Natural killer cell treated with Interleukin-12 subunit alpha and Interleukin-12 subunit beta and Interleukin-15 and Interleukin-18, amount 100 ng/mL, for 72 hours (primary cell): Measurements from ENCODE around the gene DENND1A. TPM values are rescaled to one million over a fixed set of nuclear protein-coding genes. Genes with fewer than 3 reads are reported as not detected.

ENCODE experiments used
- ATAC-seq, 2 donors: fragments of 150-1000 bp; cut with Tn5 transposase in 1 of 2; sonication (Bioruptor Pico), chemical (Tn5 transposase) in 1 of 2; 2 replicates each; pipeline ENCODE4 v1.10.0; 2021
- DNase-seq: peaks from one replicate; pipeline ENCODE4 v3.0.0; 2022; ENCODE audit warnings: low spot score
- H3K27ac Mint-ChIP-seq, 2 donors: 1 replicate in 1 of 2; 2 replicates in 1 of 2; pipeline ENCODE4 v1.8.0; 2022; ENCODE audit warnings: mixed read lengths in 2 of 2, mild to moderate bottlenecking in 1 of 2, moderate library complexity in 1 of 2
- H3K27me3 Mint-ChIP-seq, 2 donors: 1 replicate in 1 of 2; 2 replicates in 1 of 2; pipeline ENCODE4 v1.8.0; 2022; ENCODE audit warnings: mixed read lengths in 2 of 2
- H3K36me3 Mint-ChIP-seq: one replicate; pipeline ENCODE4 v1.8.0; 2022; ENCODE audit warnings: mixed read lengths
- H3K4me1 Mint-ChIP-seq, 2 donors: 1 replicate in 1 of 2; 2 replicates in 1 of 2; pipeline ENCODE4 v1.8.0; 2022; ENCODE audit warnings: low read depth in 2 of 2, mixed read lengths in 2 of 2, mild to moderate bottlenecking in 1 of 2
- H3K4me3 Mint-ChIP-seq: one replicate; pipeline ENCODE4 v1.8.0; 2022; ENCODE audit warnings: mixed read lengths
- H3K9me3 Mint-ChIP-seq: 2 replicates; pipeline ENCODE4 v1.8.0; 2022; ENCODE audit warnings: mixed read lengths
- total RNA-seq, 2 donors: library from RNA; stranded (reverse); gene quantifications; one replicate each; pipeline ENCODE4 v1.2.3, GENCODE V29; 2022

DENND1A gene
- total RNA-seq, 2 donors from 2014 or later, result 24.6 to 28.8 TPM

DNA sequence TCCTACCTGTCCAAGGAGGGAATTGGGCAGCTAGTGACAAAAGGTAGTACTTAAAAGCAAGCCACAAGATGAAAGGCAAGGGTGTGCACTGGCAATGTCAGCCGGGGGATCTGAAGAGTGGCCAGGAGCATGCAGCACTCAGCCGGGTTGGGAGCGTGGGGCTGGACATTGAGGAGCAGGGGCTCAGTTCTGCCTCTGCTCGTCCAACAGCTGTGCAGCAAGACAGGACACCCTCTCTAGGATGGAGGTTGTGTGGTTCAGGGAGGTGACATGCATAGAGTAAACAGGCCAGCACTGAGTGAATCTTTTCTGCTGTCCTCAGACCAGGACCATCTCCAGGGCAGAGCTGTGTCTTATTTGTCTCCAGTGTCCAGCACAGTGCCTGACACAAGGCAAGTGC lies 338.6 kb downstream of the DENND1A start:
- Mint-ChIP-seq H3K36me3 (peaks cover 9% of the 10 kb centered on the region), H3K4me3 (no peak overlapping the region), H3K27me3 (no peaks in the 10 kb centered on the region), H3K9me3 (no peaks in the 10 kb centered on the region), H3K4me1 (peaks cover 0 to 2% of the 10 kb centered on the region in 2 donors), H3K27ac (no peak overlapping the region)
- no peak for ATAC-seq
- no peak for DNase-seq

DNA sequence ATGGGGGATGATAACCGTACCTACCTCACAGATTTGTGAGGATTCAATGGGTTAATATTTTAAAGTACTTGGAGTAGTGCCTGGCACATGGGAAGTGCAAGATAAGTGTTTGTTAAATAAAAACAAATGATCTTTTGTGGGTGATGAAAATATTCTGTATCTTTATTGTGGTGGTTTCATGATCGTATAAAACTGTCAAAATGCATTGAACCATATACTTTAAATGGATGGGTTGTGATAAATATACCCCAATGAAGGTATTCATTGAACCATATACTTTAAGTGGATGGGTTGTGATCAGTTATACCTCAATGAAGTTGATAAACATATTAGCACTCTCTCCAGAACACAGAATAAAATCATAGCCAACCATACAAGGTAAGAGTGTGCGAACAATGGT lies 339.4 kb downstream of the DENND1A start:
- Mint-ChIP-seq H3K4me3 (no peak overlapping the region), H3K27ac (no peak overlapping the region), H3K27me3 (no peaks in the 10 kb centered on the region), H3K9me3 (no peaks in the 10 kb centered on the region), H3K4me1 (peaks cover 0 to 2% of the 10 kb centered on the region in 2 donors), H3K36me3 (peaks cover 9% of the 10 kb centered on the region)
- no peak for DNase-seq
- no peak for ATAC-seq

DNA sequence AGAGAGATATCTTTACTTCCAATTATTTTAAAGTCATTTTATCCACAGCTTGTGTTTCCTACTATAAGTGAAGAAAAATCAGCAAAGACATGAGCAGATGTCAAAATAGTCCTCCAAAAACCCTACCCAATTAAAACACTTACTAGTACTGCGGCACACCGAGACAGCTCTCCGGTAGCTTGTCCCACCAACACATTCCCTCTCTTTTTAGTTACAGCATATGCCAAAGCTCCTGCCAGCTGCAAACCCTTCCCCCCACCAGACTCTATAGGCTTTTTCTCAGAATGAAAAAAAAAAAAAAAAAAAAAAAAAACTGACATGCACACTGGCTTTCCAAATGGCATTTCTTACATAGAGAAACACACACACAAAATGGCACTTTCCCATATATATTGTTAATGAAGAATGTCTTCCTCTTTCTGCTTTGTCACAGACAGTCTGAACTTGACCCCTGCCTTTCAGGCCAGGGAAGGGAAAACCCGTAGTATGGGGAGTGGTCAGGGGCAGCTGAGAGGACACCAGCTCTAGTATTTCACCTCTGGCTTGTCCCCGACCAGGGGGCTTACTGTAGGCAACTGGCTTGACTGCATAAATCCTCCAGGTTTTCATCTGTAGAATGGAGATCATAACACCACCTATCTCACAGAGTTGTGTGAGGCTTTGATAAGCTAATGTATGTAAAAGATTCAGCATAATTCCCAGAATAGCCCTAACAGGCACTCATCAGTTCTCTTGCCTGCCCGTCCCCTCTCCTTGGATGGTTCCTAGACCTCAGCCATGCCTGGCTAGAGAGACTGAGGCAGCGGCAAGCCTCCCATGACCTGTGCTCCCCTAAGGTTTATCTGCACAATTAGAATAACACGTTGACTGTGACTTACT lies 340.3 kb downstream of the DENND1A start:
- H3K4me1 Mint-ChIP-seq, result no peaks in the 10 kb centered on the region
- ATAC-seq (no peak), DNase-seq (no peak)
- peaks cover 9% of the 10 kb centered on the region for H3K36me3 Mint-ChIP-seq
- no peaks in the 10 kb centered on the region for H3K27me3 Mint-ChIP-seq
- no peaks in the 10 kb centered on the region for H3K9me3 Mint-ChIP-seq
- H3K27ac Mint-ChIP-seq, result no peak overlapping the region
- no peak overlapping the region for H3K4me3 Mint-ChIP-seq

DNA sequence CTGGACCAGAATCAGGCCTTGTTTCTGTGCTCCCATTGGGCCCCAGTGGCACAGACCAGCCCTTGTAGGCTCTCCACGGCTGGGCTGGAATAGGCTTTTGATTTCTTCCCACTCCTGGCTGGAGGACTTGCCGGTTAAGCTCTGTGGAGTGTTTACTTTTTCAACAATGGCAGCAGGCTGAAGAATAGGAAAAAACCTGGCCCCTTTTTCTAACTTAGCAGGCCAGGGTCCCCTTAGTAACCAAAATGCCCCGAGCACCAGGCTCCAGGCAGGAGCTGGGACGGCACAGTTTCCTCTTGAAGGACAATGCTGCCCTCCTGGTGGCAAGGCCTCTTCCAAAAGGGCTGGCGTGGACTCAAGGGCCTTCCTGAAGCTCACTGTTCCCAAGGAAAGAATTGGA lies 343.7 kb downstream of the DENND1A start:
- no peaks in the 10 kb centered on the region for H3K4me1 Mint-ChIP-seq
- H3K27ac Mint-ChIP-seq, result no peak overlapping the region
- H3K27me3 Mint-ChIP-seq, result no peaks in the 10 kb centered on the region
- no peaks in the 10 kb centered on the region for H3K9me3 Mint-ChIP-seq
- no peak for DNase-seq
- no peak overlapping the region for H3K4me3 Mint-ChIP-seq
- peaks cover 9% of the 10 kb centered on the region for H3K36me3 Mint-ChIP-seq
- no peak for ATAC-seq

DNA sequence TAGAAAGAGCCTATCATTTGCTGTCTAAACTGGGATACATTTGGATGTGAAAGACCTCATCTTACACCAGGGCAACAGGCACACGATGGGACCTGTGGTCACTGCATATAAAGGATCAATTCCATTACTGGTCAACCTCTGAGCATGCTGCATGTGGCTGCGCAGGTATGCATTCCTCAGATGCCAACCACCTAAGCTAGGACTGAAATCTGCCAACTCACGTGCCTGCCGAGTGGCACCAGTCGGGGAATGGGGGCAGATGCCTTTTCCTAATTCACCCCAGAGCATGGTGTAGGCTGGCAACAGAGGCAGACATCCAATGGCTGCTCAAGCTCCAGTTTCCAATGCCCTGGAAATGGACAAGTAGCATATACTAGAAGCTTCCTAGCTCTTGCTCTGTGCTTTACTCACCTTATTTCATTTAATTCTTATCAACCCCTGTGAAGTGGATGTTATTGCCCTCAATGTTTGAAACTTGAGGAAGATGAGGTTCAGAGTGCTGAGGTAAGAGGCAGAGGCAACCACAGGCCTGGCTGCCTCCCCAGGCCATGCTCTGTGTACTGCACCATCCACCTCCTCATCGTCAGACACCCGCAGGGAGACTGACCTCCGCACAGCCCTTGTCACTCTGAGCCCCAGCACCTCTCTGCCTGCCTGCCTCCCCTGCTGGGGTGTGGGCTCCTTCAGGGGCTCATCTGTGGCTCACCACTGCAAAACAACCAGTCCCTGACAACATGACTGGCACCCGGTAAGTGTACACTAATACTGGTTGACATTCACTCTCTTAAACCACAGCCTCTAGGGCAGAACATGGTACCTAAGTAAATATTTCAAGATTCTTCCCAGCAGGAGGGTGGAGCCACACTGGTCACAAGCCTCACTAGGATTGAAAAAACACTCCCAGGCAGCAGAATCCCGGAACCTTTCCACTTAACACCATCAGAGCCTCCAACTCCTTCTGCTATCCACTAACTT lies 345.4 kb downstream of the DENND1A start:
- no peak for DNase-seq
- Mint-ChIP-seq H3K27me3 (no peaks in the 10 kb centered on the region), H3K27ac (no peak overlapping the region), H3K4me3 (no peak overlapping the region), H3K36me3 (peaks cover 17% of the 10 kb centered on the region), H3K4me1 (no peaks in the 10 kb centered on the region), H3K9me3 (no peaks in the 10 kb centered on the region)
- ATAC-seq, result peak in 1 of 2 donors; percentile 20

DNA sequence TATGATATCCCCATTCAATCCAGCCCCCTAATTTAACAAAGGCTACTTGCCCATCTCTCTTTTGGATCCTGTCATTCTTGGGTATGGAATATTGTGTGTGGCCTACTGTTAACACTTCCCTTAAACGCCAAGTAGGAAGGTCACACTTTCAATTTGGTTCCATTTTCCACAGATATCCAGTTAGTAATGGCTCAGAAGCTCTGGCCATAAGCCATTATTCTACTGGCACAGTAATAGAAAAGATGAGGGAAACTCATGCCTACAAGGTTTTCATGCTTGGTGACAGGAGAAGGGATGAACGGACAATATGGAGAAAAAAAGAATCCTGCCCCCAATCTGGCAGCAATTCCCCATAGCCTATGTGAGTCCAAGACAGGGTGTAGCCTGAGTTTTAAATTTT lies 346.3 kb downstream of the DENND1A start:
- H3K36me3 Mint-ChIP-seq, result peaks cover 26% of the 10 kb centered on the region

DNA sequence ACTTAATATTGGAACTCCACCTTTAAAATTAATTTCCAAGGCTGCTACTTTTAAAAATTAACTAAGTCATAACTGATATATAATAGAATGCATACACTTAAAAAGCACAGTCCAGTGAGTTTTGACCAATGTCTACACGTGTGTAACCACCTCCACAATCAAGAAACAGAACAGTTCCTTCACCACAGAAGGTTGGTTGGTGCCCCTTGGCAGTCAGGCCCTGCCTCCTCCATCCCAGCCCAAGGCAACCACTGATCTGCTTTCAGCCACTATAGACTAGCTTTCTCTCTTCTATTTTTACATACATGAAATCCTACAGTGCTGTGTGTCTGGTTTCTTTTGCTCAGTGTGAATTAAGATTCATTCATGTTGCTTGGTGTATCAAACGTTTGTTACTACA lies 358.7 kb downstream of the DENND1A start:
- no peaks in the 10 kb centered on the region for H3K36me3 Mint-ChIP-seq
- peaks cover 0 to 3% of the 10 kb centered on the region in 2 donors for H3K4me1 Mint-ChIP-seq
- ATAC-seq (no peak), DNase-seq (no peak)
- H3K27ac Mint-ChIP-seq, result no peak overlapping the region
- H3K4me3 Mint-ChIP-seq, result no peak overlapping the region
- H3K27me3 Mint-ChIP-seq, result no peaks in the 10 kb centered on the region
- H3K9me3 Mint-ChIP-seq, result no peaks in the 10 kb centered on the region

More for the DNA sequence above, 346.3 kb downstream of the DENND1A start:
- Mint-ChIP-seq H3K4me3 (no peak overlapping the region), H3K27ac (no peak overlapping the region), H3K27me3 (no peaks in the 10 kb centered on the region), H3K4me1 (no peaks in the 10 kb centered on the region), H3K9me3 (peaks cover 2% of the 10 kb centered on the region)
- no peak for ATAC-seq
- no peak for DNase-seq

DNA sequence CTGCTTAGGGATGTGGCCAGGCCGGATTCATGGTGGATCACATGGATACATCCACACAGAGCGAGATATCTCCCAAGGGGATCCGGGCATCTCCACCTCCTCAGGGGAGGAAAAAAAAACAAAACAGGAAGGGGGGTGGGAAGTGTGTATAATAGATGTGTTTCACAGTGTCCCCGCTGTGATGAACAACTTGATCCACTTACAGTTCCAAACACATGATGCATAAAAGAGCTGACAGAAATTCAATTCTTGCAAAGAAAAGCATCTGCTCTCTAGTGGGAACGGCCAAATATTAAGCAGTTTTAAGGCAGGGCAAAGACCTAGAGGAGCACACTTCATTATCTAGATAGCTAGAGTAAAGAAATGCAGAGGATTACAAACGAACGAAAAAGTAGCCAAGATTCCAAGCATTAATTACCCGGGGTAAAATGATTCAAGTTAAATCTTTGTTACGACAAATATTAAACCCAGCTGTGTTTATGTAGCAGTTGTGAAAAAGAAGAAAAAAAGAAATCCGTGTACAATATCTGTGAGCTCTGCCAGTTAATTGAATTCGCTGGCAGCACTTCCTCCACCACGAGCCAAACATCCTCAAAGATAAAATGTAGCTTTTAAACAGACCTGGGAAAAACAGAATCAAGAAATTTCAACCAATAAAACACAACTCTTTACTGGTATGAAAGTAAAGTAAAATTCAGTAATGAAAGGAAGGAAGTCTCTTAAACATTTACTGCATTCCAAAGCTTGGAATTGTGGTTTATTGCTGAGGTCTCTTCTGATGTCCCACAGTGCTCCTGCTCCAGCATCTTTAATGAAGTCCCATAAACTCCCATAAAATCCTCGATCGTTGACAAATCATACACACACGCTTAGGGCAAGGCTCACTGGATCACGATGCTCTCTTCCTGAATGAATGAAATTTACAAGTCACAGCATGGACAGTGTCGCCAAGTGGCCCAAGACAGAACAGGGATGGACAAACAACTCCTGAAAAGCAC lies 360.9 kb downstream of the DENND1A start:
- no peaks in the 10 kb centered on the region for H3K9me3 Mint-ChIP-seq
- ATAC-seq (no peak), DNase-seq (peak; percentile 25)
- H3K4me1 Mint-ChIP-seq, result peaks cover 3 to 6% of the 10 kb centered on the region in 2 donors
- no peaks in the 10 kb centered on the region for H3K27me3 Mint-ChIP-seq
- no peak overlapping the region for H3K27ac Mint-ChIP-seq
- no peaks in the 10 kb centered on the region for H3K36me3 Mint-ChIP-seq
- H3K4me3 Mint-ChIP-seq, result no peak overlapping the region

DNA sequence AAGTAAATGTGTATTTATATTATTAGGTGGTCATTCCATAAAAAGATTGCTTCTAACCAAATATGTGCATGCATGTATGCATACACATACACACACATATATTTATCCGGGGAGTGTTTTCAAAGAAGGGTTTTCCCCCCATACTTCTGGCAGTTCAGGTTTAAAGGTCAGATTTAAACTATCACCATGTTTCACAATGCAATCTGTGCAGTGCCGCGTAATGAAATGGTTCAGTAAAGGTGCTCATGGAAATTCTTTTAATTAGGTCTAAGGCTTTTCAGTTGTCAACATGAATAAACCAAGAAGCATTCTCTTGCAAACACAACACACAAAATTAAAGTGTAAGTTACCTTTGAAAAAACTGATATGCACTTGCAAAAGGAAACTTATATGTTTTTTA lies 362.9 kb downstream of the DENND1A start:
- Mint-ChIP-seq H3K36me3 (no peaks in the 10 kb centered on the region), H3K27ac (no peak overlapping the region)

DNA sequence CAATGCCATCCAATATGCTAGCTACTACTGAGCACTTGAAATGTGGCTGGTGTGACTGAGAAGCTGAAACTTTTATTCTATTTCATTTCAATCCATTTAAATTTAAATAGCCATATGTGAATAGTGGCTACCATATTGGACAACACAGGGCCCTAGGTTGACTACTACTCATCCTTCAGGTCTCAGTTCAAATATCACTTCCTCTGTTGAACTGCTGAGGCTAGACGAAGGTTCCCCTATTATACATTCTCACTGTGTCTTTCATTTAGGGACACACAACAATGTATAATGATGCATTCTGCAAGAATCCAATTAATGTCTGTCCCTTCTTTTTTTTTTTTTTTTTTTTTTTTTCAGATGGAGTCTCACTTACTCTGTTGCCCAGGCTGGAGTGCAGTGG lies 365.3 kb downstream of the DENND1A start:
- Mint-ChIP-seq H3K36me3 (no peaks in the 10 kb centered on the region), H3K9me3 (no peaks in the 10 kb centered on the region), H3K4me3 (no peak overlapping the region), H3K4me1 (peaks cover 25 to 26% of the 10 kb centered on the region in 2 donors), H3K27ac (no peak overlapping the region), H3K27me3 (no peaks in the 10 kb centered on the region)
- no peak for DNase-seq
- no peak for ATAC-seq

More for the DNA sequence above, 362.9 kb downstream of the DENND1A start:
- Mint-ChIP-seq H3K4me1 (peaks cover 15 to 23% of the 10 kb centered on the region in 2 donors), H3K27me3 (no peaks in the 10 kb centered on the region), H3K9me3 (no peaks in the 10 kb centered on the region), H3K4me3 (no peak overlapping the region)
- DNase-seq (no peak), ATAC-seq (no peak)

DNA sequence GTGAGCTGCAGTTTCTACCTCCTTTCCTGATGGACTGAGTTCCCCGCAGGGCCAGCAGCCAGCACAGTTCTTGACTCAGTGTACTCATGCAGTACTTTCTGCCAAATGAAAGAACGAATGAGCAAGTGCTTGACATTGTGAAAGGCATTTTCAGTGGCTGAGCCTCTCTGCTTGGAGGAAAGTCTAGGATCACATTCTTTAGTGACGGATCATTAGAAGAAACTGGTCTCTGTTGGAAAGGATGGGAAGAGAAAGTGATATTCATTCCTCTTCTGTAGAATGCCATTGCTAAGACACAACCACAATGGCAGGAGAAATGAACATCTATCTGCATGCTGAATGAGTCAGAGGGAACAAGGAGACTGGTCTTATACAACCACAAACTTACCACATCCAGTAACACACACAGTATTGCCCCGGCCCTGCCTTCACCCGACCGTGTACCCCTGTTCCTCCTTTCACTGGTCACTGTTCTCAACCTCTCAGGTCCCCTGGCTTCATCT lies 367.0 kb downstream of the DENND1A start:
- peak; percentile 61 for DNase-seq
- ATAC-seq, result peak; percentile 89 to 97
- Mint-ChIP-seq H3K27ac (no peak overlapping the region), H3K27me3 (no peaks in the 10 kb centered on the region), H3K4me3 (peak overlapping the region; percentile 32), H3K9me3 (no peaks in the 10 kb centered on the region), H3K4me1 (peaks cover 22 to 26% of the 10 kb centered on the region in 2 donors), H3K36me3 (no peaks in the 10 kb centered on the region)

DNA sequence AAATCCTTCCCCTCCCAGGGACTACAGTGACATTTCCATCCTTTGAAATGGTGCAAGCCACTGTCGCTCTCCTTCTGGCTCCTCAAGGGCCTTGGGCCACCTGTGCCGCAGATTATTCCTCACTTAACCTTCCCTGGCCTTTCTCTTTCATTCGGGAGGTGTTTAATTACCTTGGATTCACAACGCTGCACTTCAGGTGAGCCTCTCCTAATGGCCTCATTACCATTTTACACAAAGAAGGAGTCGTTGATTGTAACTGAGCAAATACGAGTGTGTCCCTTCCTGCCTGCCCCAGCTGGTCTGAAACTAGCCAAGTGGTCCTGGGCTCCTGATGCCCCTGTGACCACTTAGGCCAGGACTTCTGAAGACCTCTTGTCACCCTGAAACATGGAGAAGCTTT lies 368.9 kb downstream of the DENND1A start:
- ATAC-seq (no peak), DNase-seq (peak; percentile 32)
- H3K36me3 Mint-ChIP-seq, result peaks cover 2% of the 10 kb centered on the region
- H3K4me3 Mint-ChIP-seq, result no peak overlapping the region
- H3K9me3 Mint-ChIP-seq, result no peaks in the 10 kb centered on the region
- H3K4me1 Mint-ChIP-seq, result peaks cover 28 to 39% of the 10 kb centered on the region in 2 donors
- no peaks in the 10 kb centered on the region for H3K27me3 Mint-ChIP-seq
- H3K27ac Mint-ChIP-seq, result no peak overlapping the region
